CD4-positive, alpha-beta memory T cell (primary cell): ENCODE results near the gene ITM2C. TPM values are rescaled to one million over a fixed set of nuclear protein-coding genes. Genes with fewer than 3 reads are reported as not detected.

Experiments
- CTCF ChIA-PET: fragments of 350-600 bp; sonication (Branson Sonifier 250); formaldehyde crosslinking; loops from one replicate; lab custom pipeline; 2021; ENCODE audit warnings: inconsistent platforms; ENCODE audit not compliant: partially characterized antibody; lab: Charles Lee
- POLR2A ChIA-PET: fragments of 350-600 bp; sonication (Branson Sonifier 250); formaldehyde crosslinking; loops from one replicate; lab custom pipeline; 2021; ENCODE audit not compliant: partially characterized antibody; lab: Charles Lee
- DNase-seq, 5 donors: peaks; one replicate each; pipeline versions ENCODE4 v3.0.0 to v3.0.0-alpha.2; 2020 to 2022; ENCODE audit warnings: mixed read lengths in 1 of 5
- H3K27ac ChIP-seq: one replicate; pipeline ENCODE4 v1.7.0; 2013; ENCODE audit warnings: low read depth, low read length
- H3K27me3 ChIP-seq: 2 replicates; pipeline ENCODE4 v1.7.0; 2013; ENCODE audit warnings: mild to moderate bottlenecking, low read length, moderate library complexity; ENCODE audit not compliant: insufficient read depth
- H3K36me3 ChIP-seq: 2 replicates; pipeline ENCODE4 v1.7.0; 2013; ENCODE audit warnings: mild to moderate bottlenecking, low read length, moderate library complexity; ENCODE audit not compliant: insufficient read depth
- H3K4me1 ChIP-seq: 2 replicates; pipeline ENCODE4 v1.7.0; 2013; ENCODE audit warnings: mild to moderate bottlenecking, low read length, moderate library complexity; ENCODE audit not compliant: insufficient read depth
- H3K4me3 ChIP-seq, 2 donors: one replicate each; pipeline ENCODE4 v1.7.0; 2013; ENCODE audit warnings: low read length in 2 of 2, mild to moderate bottlenecking in 1 of 2
- H3K9me3 ChIP-seq, 2 donors: one replicate each; pipeline ENCODE4 v1.7.0; 2013; ENCODE audit warnings: low read length in 2 of 2, control low read depth in 1 of 2; ENCODE audit not compliant: control insufficient read depth in 1 of 2
- H3K27ac Mint-ChIP-seq, 7 donors: one replicate each; pipeline ENCODE4 v1.8.0; 2020 to 2021; ENCODE audit warnings: mixed read lengths in 7 of 7, mild to moderate bottlenecking in 6 of 7, inconsistent platforms in 3 of 7, moderate library complexity in 3 of 7
- H3K27me3 Mint-ChIP-seq, 2 donors: one replicate each; pipeline ENCODE4 v1.8.0; 2020 to 2021; ENCODE audit warnings: mixed read lengths in 2 of 2
- H3K36me3 Mint-ChIP-seq, 2 donors: one replicate each; pipeline ENCODE4 v1.8.0; 2020 to 2021; ENCODE audit warnings: mixed read lengths in 2 of 2, inconsistent platforms in 1 of 2, mild to moderate bottlenecking in 1 of 2
- H3K4me1 Mint-ChIP-seq, 4 donors: one replicate each; pipeline ENCODE4 v1.8.0; 2020 to 2021; ENCODE audit warnings: mixed read lengths in 4 of 4, mild to moderate bottlenecking in 1 of 4
- H3K4me3 Mint-ChIP-seq, 8 donors: one replicate each; pipeline ENCODE4 v1.8.0; 2020 to 2021; ENCODE audit warnings: mixed read lengths in 8 of 8, mild to moderate bottlenecking in 7 of 8, moderate library complexity in 6 of 8, inconsistent platforms in 3 of 8
- H3K9me3 Mint-ChIP-seq, 8 donors: one replicate each; pipeline ENCODE4 v1.8.0; 2020 to 2021; ENCODE audit warnings: mixed read lengths in 8 of 8, mild to moderate bottlenecking in 5 of 8, inconsistent platforms in 3 of 8, moderate library complexity in 1 of 8
- intact Hi-C: fragments of 100-400 bp; cut with micrococcal nuclease; formaldehyde crosslinking; loops from one replicate; pipeline ENCODE4 v1.15.1; 2023
- polyA plus RNA-seq, 2 donors: library from polyadenylated mRNA; unstranded; fragments of 300-500 nt; fragmentation: Illumina TruSeq; gene quantifications; one replicate each; pipeline ENCODE4 v1.2.3, GENCODE V29; 2021
- total RNA-seq, 2 experiments: library from RNA; stranded (reverse); gene quantifications; one replicate each; pipeline ENCODE4 v1.2.3, GENCODE V29; 2021

ITM2C gene
- total and polyA plus RNA-seq, 4 experiments from 2014 or later: 24.1 to 40.8 (median 28.4) TPM

DNA sequence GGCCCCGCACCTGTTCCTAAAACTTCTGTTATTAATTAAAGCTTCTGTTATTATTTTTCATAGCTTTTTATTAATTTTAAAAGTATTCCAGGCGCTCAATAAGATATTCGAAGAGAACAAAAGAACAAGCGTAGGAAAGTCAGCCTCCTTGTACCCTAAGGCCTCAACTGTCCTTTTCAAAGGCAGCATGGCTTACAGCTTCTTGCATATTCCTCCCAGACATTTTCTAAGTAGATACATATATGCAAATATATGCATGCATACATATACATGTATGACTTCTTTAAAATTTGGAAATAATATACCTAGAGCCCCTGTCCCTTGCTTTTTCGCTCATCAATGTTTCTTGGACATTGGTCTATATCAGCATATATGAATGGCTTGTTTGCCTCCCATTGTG, 48.0 kb downstream of the ITM2C start:
- no peaks in the 10 kb centered on the region for H3K9me3 ChIP-seq
- ChIA-PET CTCF (interaction anchor here (0.8 to 2.7 kb wide), 3 partner anchors 12 to 74 kb away, joined by 3 to 11 read pairs (median 8); no protein-coding TSS in a partner anchor), POLR2A (interaction anchor here (1.5 kb wide), 1 partner anchor 12 kb away, joined by 3 read pairs; the partner anchor contains the start of gene GPR55)
- Mint-ChIP-seq H3K9me3 (no peaks in the 10 kb centered on the region), H3K27me3 (peaks cover 1 to 5% of the 10 kb centered on the region in 2 donors), H3K4me3 (no peak overlapping the region), H3K36me3 (peaks cover 7 to 17% of the 10 kb centered on the region in 2 donors), H3K4me1 (peaks cover 4 to 15% (median 12%) of the 10 kb centered on the region in 4 donors), H3K27ac (no peak overlapping the region)
- no peaks in the 10 kb centered on the region for H3K27me3 ChIP-seq
- DNase-seq: no peak
- H3K4me3 ChIP-seq: no peak overlapping the region
- no peaks in the 10 kb centered on the region for H3K36me3 ChIP-seq
- intact Hi-C loops: loop anchor here (1.0 kb wide), 1 partner anchor 64 kb away; no protein-coding TSS in a partner anchor
- H3K4me1 ChIP-seq: no peaks in the 10 kb centered on the region
- H3K27ac ChIP-seq: no peak overlapping the region

DNA sequence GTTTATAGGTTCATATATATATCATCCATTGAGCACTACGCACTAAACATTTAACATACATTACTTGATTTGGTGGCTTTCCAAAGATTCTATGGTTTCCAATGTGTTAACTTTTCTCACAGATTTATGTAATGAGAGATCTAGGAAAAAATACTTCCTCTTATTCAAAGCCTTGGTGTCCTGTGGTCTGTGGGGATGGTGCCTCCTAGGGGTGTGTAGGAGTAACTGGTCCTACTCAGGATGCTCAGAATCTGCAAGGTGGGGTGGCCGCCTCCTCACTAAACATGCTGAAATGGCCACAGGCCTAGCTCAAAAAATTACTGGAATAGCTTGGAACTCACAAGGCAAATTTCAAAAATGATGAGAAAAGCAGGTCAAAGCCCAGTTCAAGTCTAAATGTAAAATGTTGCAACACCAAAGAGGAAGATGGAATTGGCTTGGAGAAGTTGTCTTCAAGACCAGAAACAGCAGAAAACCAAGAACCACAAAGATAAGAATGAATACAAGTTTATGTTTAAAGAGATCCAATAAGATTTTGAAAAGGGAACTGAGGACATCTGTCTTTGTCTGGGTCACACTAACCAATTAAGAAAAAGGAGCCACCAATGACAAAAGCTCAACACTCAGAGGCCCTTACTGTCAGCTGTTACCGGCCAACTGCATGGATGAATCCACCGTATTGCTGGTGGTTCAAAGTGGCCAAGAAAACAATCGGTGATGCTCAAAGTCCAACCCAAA, 48.8 kb downstream of the ITM2C start:
- intact Hi-C loops: loop anchor here (1.0 kb wide), 1 partner anchor 65 kb away; no protein-coding TSS in a partner anchor
- H3K4me1 Mint-ChIP-seq: peaks cover 2 to 14% (median 10%) of the 10 kb centered on the region in 4 donors
- POLR2A ChIA-PET: interaction anchor here (1.5 kb wide), 1 partner anchor 11 kb away, joined by 3 read pairs; the partner anchor contains the start of gene GPR55
- no peaks in the 10 kb centered on the region for H3K9me3 ChIP-seq
- H3K27ac ChIP-seq: no peak overlapping the region
- CTCF ChIA-PET: interaction anchor here (2.2 to 2.7 kb wide), 2 partner anchors 11 to 73 kb away, joined by 8 to 11 read pairs; no protein-coding TSS in a partner anchor
- H3K27ac Mint-ChIP-seq: no peak overlapping the region
- H3K36me3 Mint-ChIP-seq: peaks cover 7 to 17% of the 10 kb centered on the region in 2 donors
- peaks cover 1 to 5% of the 10 kb centered on the region in 2 donors for H3K27me3 Mint-ChIP-seq
- peak in 1 of 5 donors; percentile 9 for DNase-seq
- no peaks in the 10 kb centered on the region for H3K27me3 ChIP-seq
- H3K4me1 ChIP-seq: no peaks in the 10 kb centered on the region
- no peak overlapping the region for H3K4me3 ChIP-seq
- no peaks in the 10 kb centered on the region for H3K36me3 ChIP-seq
- H3K4me3 Mint-ChIP-seq: no peak overlapping the region
- no peaks in the 10 kb centered on the region for H3K9me3 Mint-ChIP-seq

DNA sequence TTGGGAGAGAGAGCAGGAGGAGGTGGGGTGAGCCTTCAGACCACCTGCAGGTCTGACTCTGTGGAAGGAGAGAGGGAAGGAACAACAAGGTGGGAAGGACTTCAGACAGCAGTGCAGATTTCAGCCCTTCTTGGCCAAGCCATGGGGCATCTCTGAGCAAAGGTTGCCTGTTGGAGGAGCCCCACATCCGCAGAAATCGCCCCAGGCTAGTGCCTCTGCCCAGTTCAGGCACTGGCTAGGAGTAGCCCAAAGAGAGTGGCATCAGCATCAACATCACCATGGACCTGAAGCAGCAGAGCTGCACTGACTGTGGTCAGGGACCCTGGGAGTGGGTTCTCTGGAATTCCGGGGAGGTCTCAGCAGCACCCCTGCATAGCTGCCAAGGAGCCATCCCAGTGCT, 50.1 kb downstream of the ITM2C start:
- H3K27ac Mint-ChIP-seq: no peak overlapping the region
- no peak overlapping the region for H3K27ac ChIP-seq
- intact Hi-C loops: no loop called here
- ChIA-PET POLR2A (no interaction called here), CTCF (interaction anchor here (1.3 to 2.7 kb wide), 2 partner anchors 10 to 72 kb away, joined by 4 to 11 read pairs; no protein-coding TSS in a partner anchor)
- H3K4me1 Mint-ChIP-seq: peaks cover 4 to 14% (median 7%) of the 10 kb centered on the region in 4 donors
- H3K9me3 ChIP-seq: no peaks in the 10 kb centered on the region
- H3K9me3 Mint-ChIP-seq: no peaks in the 10 kb centered on the region
- peaks cover 1 to 5% of the 10 kb centered on the region in 2 donors for H3K27me3 Mint-ChIP-seq
- H3K4me3 ChIP-seq: no peak overlapping the region
- no peaks in the 10 kb centered on the region for H3K4me1 ChIP-seq
- no peaks in the 10 kb centered on the region for H3K36me3 ChIP-seq
- peaks cover 7 to 12% of the 10 kb centered on the region in 2 donors for H3K36me3 Mint-ChIP-seq
- H3K4me3 Mint-ChIP-seq: no peak overlapping the region
- no peaks in the 10 kb centered on the region for H3K27me3 ChIP-seq
- no peak for DNase-seq

DNA sequence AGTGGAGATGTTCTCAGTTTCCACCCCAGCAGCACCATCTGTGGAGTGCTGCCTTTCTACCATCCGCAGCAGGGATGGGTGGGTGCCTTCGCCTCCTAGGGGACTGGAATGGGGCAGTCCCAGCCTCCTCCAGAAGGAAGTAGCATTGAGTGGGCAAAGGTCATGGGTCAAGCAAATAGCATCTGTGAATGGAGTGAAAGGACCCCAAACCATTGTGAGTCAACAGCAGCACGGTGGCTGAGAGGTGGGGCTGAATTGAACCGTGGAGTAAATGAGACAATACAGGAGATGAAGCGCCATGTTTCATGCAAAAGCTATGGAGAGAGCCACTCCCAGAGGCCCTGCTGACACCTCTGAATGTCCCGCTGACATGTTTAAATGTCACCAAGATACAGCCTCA, 50.6 kb downstream of the ITM2C start:
- POLR2A ChIA-PET: no interaction called here
- Histone ChIP-seq H3K4me1 (no peaks in the 10 kb centered on the region), H3K27ac (no peak overlapping the region), H3K9me3 (no peaks in the 10 kb centered on the region), H3K36me3 (no peaks in the 10 kb centered on the region), H3K4me3 (no peak overlapping the region), H3K27me3 (no peaks in the 10 kb centered on the region)
- Mint-ChIP-seq H3K9me3 (no peaks in the 10 kb centered on the region), H3K36me3 (peaks cover 4 to 10% of the 10 kb centered on the region in 2 donors), H3K4me3 (no peak overlapping the region), H3K27ac (no peak overlapping the region), H3K4me1 (peaks cover 6 to 16% (median 11%) of the 10 kb centered on the region in 4 donors), H3K27me3 (peaks cover 1 to 5% of the 10 kb centered on the region in 2 donors)
- CTCF ChIA-PET: interaction anchor here (1.3 to 2.7 kb wide), 2 partner anchors 9 to 72 kb away, joined by 4 to 11 read pairs; no protein-coding TSS in a partner anchor
- intact Hi-C loops: no loop called here
- no peak for DNase-seq

DNA sequence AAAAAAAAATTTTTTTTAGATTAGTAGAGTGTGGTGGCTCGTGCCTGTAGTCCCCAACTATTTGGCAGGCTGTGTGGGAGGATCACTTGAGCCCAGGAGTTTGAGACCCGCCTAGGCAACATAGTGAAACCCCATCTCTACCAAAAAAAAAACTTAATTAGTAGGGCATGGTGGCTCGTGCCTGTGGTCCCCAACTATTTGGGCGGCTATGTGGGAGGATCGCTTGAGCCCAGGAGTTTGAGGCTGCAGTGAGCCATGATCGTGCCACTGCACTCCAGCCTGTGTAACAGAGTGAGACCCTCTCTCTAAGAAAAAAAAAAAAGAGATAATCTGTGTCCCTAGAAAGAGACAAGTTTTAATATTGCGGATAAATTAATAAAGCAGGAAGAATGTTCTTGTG, 51.5 kb downstream of the ITM2C start:
- POLR2A ChIA-PET: no interaction called here
- no peaks in the 10 kb centered on the region for H3K9me3 ChIP-seq
- Mint-ChIP-seq H3K4me3 (peak overlapping the region in 1 of 8 donors; percentile 29), H3K4me1 (peaks cover 10 to 20% (median 13%) of the 10 kb centered on the region in 4 donors), H3K27ac (no peak overlapping the region), H3K27me3 (peaks cover 1 to 5% of the 10 kb centered on the region in 2 donors), H3K36me3 (peaks cover 0 to 7% of the 10 kb centered on the region in 2 donors), H3K9me3 (no peaks in the 10 kb centered on the region)
- no peaks in the 10 kb centered on the region for H3K36me3 ChIP-seq
- no peaks in the 10 kb centered on the region for H3K27me3 ChIP-seq
- peaks cover 3% of the 10 kb centered on the region for H3K4me1 ChIP-seq
- H3K27ac ChIP-seq: no peak overlapping the region
- intact Hi-C loops: no loop called here
- CTCF ChIA-PET: interaction anchor here (1.3 kb wide), 1 partner anchor 8 kb away, joined by 4 read pairs; no protein-coding TSS in a partner anchor
- no peak for DNase-seq
- no peak overlapping the region for H3K4me3 ChIP-seq

DNA sequence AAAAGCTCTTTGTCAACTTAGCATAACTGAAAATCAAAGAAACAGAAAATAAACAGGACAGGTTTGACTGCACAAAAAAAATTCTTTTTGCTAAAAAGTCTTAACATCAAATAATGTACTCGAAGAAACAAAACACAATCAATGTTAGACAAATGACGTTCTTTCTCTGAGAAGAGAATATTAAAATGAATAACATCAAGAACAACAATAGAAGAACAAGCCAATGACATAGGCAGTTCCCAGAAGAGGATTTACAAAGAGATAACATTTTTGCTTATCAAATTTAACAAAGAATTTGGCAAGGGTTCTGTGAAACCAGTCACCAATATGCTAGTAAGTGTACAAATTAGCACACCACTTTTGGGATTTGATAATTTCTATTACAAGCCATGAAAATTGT, 54.5 kb downstream of the ITM2C start:
- peak overlapping the region in 3 of 8 donors; percentile 0 to 50 (median 24) for H3K4me3 Mint-ChIP-seq
- Histone ChIP-seq H3K36me3 (no peaks in the 10 kb centered on the region), H3K9me3 (no peaks in the 10 kb centered on the region), H3K27me3 (no peaks in the 10 kb centered on the region), H3K27ac (no peak overlapping the region), H3K4me1 (peaks cover 21% of the 10 kb centered on the region), H3K4me3 (no peak overlapping the region)
- peaks cover 3 to 4% of the 10 kb centered on the region in 2 donors for H3K27me3 Mint-ChIP-seq
- ChIA-PET POLR2A (no interaction called here), CTCF (no interaction called here)
- DNase-seq: peak in 1 of 5 donors; percentile 12
- H3K27ac Mint-ChIP-seq: no peak overlapping the region
- H3K9me3 Mint-ChIP-seq: no peaks in the 10 kb centered on the region
- peaks cover 19 to 39% (median 27%) of the 10 kb centered on the region in 4 donors for H3K4me1 Mint-ChIP-seq
- H3K36me3 Mint-ChIP-seq: peaks cover 0 to 7% of the 10 kb centered on the region in 2 donors
- intact Hi-C loops: no loop called here

DNA sequence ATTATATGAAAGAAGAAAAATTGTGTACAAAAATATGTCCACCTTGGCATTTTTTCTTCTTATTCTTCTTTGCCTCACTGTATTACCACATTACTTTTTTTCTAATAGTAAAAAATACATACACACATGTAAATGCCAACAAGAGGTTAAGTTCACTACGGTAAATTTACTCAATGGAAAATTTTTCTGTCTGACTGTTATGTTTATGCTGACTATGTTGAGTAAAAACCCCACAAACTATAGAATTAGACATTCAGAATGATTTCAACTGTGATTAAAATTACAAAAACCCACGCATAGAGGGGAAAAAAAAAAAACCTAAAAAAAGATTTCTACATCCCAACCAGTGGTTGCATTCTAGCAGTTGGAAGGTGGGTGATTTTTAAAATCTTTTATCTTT, 54.9 kb downstream of the ITM2C start:
- H3K9me3 ChIP-seq: no peaks in the 10 kb centered on the region
- H3K4me3 Mint-ChIP-seq: no peak overlapping the region
- peaks cover 23 to 43% (median 31%) of the 10 kb centered on the region in 4 donors for H3K4me1 Mint-ChIP-seq
- CTCF ChIA-PET: interaction anchor here (1.3 to 2.1 kb wide), 2 partner anchors 17 to 67 kb away, joined by 4 to 10 read pairs; no protein-coding TSS in a partner anchor
- POLR2A ChIA-PET: no interaction called here
- peaks cover 0 to 5% of the 10 kb centered on the region in 2 donors for H3K36me3 Mint-ChIP-seq
- no peak overlapping the region for H3K27ac ChIP-seq
- H3K4me3 ChIP-seq: no peak overlapping the region
- peaks cover 24% of the 10 kb centered on the region for H3K4me1 ChIP-seq
- H3K27me3 ChIP-seq: no peaks in the 10 kb centered on the region
- no peaks in the 10 kb centered on the region for H3K36me3 ChIP-seq
- no peak for DNase-seq
- intact Hi-C loops: no loop called here
- no peaks in the 10 kb centered on the region for H3K9me3 Mint-ChIP-seq
- peaks cover 3% of the 10 kb centered on the region in 2 donors for H3K27me3 Mint-ChIP-seq
- H3K27ac Mint-ChIP-seq: no peak overlapping the region
